NOMO-1 treated with DMSO at 0.1 percent for 48 hours (cell line): ENCODE results near the gene RSPH3.
"Not testable (repeated sequence)": the region's sequence is repeated elsewhere in the genome, so short reads cannot be mapped to it uniquely, and the experiment has no call there.

Source experiments
- DNase-seq: peaks from one replicate; lab custom pipeline; 2025; ENCODE audit not compliant: unreplicated experiment; lab: John Stamatoyannopoulos, UW

RSPH3 gene

DNA sequence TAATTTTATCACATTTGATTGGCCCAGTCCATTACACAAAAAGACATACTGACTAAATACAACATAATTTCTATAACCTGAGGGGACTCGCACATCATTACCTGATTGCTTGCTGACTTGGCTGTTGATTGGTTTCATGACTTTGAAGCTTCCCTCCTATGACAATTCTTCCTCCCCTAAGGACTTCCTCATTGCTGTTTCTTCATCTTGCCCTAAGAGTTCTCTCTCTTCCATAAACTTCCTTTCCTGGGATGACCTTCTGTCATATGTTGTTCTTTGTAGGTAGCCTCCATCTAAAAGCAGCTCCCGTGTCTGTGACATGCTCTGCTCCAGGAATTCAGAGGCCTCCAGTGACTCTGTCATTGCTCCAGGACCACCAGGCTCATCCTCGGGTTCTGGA lies 22.6 kb downstream of the RSPH3 start:
- DNase-seq = peak; percentile 8

DNA sequence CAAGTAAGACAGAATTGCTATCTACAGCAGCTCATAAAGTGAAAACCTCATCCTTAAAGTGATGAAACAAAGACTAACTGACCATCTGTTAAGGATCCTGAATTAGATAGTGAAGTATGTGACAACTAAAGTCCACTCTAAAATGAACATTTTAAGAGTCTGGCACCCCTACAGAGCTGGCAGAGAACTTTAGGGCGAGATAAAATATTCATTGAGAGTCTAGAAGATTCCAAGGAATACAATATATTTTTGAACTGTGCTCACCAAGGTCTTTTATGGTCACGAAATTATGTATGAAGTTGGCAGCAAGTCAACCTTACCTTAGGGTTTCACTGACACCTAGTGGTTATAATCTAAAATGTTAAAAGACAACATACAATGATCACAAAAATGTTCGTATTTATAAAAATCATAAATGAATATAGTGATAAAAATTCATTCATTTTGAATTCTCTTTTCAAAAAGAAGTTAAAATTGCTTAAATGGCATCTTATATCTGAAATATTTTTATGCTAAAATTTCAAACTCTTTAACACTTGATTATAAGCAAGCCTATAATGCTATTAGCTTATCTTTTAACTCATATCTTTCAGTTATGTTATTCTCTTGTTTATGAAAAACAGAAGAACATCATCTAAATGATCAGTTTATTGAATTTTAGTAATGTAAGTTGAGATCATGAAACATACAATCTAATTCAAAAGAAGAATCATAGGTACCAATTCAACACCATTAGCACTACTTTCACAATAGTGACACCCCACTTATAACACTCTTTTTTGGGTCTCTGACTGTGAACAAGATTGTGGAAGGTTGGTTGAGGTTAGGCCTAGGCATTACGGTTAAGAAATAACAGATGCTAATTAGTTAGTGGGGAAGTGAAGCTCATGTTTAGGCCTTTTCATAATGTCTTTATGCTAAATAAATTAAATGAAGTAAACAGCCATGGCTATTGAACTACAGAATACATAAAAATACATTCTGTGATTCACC lies 27.5 kb downstream of the RSPH3 start:
- peak; percentile 64 for DNase-seq

DNA sequence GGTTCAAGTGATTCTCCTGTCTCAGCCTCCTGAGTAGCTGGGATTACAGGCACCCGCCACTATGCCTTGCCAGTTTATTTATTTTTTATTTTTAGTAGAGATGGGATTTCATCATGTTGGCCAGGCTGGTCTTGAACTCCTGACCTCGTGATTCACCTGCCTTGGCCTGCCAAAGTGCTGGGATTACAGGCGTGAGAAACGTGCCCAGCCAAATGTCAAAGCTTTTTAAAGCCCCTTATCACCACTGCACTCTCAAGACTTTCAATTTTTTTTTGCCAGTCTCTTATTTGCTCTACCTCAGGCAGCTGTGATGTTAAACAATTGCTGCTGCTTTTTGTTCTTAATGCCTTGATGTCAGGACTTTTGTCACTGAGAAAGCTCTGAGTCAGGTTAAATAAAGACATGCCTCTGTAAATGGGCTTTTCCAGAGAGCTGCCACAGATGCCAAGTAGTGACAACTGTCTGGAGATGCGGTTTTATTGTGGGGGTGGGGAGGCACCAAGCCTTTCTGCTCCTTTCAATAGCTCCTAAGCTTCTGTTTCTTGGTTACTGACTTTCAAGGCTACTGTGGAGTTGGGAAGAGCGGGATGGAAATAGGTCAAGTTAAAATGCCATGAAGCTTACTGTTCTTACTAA lies 29.2 kb downstream of the RSPH3 start:
- no peak for DNase-seq

DNA sequence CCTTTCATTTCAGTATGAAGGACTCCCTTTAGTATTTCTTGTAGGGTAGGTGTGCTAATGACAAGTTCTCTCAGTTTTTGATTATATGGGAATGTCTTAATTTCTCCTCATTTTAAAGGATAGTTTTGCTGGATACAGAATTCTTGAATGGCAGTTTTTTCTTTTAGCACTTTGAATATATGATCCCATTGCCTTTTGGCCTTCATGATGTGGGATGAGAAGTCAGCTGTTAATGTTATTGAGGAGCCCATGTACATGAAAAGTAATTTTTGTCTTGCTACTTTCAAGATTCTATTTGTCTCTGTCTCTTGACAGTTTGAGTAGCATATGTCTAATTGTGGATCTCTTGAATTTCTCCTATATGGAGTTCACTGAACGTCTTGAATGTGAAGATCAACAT lies 30.9 kb downstream of the RSPH3 start:
- DNase-seq = no peak

DNA sequence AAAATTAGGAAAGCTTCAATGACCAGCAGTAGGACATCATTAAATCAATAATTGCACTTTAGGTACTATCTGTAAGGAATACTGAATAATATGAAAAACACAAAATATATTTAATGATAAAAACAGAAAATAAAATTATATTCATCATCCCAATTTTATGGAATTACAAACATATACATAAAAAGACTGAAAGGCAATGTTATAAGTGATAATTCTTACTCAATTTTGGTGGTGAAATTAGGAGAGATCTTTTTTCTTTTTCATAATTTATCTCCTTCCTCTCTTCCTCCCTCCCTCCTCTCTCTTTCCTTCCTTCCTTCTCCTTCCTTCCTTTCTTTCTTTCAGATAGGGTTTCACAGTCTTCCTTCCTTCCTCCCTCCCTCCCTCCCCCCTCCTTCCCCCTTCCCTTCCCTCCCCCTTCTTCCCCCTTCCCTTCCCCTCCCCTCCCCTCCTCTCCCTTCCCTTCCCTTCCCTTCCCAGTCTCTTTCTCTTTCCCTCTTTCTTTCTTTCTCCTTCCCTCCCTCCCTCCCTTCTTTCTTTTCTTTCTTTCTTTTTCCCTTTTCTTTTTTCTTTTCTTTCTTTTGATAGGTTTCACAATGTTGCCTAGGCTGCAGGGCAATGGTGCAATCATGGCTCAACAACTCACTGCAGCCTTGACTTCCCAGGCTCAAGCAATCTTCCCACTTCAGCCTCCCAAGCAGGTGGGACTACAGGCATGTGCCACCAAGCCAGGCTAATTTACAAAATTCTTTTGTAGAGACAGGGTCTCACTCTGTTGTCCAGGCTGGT lies 36.8 kb downstream of the RSPH3 start:
- no peak for DNase-seq

DNA sequence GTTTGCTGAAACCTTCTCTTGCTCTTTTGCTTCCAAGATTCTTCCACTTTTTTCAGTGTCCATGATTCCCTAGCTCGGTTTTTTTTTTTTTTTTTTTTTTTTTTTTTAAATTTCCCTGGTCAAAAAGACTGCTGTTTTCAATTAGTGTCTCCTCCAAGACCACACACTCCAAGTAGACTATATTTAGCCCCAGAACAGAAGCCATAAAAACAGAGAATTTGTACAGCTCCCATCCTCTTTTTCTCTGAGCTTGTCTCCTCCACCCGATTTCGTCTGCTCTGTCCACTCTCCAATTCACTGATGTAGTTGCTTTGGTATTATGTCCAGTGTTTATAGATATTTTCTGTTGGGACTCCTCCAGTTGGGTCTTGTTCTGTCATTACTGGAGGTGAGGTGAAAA lies 37.6 kb downstream of the RSPH3 start:
- DNase-seq = no peak

DNA sequence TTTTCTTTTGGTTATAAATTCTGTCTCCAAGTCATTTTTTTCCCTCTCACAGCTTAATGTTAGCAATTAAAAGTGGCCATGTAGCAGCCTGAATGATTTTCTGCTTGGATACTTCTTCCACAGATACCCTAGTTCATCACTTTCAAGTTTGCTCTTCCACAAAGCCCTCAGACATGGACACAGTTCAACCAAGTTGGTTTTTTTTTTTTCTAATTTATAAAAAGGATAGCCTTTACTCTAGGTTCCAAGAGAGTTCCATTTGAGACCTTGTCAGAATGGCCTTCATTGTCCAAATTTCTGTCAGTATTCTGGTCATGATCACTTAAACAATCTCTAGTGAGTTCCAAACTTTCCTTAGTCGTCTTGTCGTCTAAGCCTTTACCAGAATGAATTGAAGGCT lies 40.0 kb downstream of the RSPH3 start:
- no peak for DNase-seq

DNA sequence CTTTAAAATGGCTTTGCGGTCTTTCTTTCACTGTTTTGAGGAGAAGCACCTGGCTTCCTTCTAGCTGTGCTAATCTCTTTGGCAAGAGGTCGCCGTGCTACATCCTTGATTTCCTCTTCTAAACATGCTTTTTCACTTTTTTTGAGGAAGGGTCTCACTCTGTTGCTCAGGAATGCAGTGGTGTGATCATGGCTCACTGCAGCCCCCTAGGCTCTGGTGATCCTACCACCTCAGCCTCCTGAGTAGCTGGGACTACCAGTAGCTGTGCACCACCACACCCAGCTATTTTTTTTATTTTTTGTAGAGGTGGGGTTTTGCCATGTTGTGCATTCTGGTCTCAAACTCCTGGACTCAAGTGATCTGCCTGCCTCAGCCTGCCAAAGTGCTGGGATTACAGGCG lies 40.5 kb downstream of the RSPH3 start:
- no peak for DNase-seq

DNA sequence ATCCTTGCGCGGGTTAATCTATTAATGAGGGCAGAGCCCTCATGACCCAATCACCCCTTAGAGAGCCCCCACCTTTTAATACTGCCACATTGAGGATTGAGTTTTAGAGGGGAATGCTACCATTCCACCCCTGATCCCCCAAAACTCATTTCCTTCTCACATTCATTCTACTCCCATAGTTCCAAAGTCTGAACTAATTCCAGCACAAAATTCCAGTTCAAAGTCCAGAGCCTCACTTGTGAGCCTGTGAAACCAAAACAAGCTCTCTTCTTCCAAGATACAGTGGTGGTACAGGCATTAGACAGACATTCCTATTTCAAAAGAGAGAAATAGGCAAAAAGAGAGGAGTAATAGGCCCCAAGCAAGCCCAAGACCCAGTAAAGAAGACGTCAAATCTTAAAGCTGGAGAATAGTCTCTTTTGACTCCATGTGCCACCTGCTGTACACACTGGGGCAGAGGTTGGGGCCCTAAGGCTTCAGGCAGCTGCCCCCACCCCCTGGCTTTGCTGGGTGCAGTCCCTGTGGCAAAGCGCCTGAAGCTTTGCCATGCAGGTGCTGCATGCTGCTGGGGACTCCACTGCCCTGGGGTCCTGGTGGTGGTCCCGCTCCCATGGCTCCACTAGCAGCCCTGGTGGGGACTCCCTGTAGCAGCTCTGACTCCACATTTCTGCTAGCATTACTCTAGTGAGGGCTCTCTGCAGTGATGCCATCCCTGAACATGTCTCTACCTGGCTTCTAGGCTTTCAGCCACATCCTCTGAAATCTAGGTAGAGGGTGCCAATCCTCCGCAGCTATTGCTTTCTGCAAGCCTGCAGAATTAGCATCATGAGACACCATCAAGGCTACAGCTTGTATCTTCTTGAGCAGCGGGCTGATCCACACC lies 41.3 kb downstream of the RSPH3 start:
- no peak for DNase-seq

DNA sequence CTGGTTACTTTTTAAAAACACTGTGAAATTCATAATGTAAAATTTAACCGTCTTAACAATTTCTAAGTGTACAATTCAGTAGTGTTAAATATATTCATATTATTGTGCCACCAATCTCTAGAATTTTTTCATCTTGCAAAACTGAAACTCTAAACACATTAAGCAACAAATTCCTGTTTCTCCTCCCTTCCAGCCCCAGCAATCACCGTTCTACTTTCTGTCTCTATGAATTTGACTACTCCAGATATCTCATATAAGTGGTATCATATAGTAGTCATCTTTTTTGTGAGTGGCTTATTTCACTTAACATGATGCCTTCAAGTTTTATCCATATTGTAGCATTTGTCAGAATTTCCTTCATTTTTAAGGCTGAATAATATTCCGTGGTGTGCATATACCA lies 44.7 kb downstream of the RSPH3 start:
- DNase-seq = peak; percentile 67

DNA sequence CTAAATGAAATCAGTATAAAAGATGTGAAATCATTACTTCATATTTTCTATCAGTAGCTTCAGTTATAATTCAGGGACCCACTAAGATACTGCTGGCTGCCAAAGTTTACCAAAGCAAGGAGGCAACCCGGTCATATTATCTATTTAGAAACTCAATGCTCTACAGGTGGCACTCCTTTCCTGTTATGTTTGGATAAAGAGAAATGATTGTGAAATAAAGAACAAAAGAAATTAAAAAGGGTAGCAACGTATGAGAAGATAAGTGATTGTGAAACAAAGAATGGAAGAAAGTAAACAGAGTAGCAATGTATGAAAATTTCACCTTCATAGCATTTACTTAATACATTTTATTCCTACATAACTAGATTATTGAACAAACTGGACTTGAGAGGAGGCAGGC lies 45.2 kb downstream of the RSPH3 start:
- peak; percentile 26 for DNase-seq

DNA sequence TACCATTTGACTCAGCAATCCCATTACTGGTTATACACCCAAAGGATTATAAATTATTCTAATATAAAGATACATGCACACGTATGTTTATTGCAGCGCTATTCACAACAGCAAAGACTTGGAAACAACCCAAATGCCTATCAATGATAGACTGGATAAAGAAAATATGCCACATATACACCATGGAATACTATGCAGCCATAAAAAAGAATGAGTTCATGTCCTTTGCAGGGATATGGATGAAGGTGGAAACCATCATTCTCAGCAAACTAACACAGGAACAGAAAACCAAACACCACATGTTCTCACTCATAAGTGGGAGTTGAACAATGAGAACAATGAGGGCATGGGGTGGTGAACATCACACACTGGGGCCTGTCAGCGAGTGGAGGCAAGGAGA lies 48.0 kb downstream of the RSPH3 start:
- not testable (repeated sequence) for DNase-seq

DNA sequence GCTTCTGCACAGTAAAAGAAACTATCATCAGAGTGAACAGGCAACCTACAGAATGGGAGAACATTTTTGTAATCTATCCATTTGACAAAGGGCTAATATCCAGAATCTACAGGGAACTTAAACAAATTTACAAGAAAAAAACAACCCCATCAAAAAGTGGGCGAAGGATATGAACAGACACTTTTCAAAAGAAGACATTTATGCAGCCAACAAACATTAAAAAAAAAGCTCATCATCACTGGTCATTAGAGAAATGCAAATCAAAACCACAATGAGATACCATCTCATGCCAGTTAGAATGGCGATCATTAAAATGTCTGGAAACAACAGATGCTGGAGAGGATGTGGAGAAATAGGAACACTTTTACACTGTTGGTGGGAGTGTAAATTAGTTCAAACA lies 48.4 kb downstream of the RSPH3 start:
- not testable (repeated sequence) for DNase-seq

DNA sequence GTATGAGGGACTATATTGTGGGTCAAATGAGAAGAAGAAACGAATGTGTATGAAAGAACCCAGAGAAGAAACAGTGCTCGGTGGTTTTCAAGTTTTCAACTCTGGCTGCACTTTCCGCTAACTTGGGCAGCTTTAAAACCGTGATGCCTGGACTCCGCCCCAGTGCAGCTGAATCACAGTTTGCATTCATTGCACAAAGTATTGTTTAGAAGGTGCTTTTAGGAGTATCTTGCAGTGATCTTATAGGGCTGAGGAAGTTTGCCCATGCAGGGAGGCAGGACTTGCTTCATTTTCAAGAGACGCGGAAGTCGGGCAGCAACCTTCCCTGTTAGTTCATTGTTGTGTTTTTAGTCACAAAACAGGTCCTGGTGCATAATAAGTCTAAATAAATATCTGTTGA lies 52.7 kb downstream of the RSPH3 start:
- no peak for DNase-seq

DNA sequence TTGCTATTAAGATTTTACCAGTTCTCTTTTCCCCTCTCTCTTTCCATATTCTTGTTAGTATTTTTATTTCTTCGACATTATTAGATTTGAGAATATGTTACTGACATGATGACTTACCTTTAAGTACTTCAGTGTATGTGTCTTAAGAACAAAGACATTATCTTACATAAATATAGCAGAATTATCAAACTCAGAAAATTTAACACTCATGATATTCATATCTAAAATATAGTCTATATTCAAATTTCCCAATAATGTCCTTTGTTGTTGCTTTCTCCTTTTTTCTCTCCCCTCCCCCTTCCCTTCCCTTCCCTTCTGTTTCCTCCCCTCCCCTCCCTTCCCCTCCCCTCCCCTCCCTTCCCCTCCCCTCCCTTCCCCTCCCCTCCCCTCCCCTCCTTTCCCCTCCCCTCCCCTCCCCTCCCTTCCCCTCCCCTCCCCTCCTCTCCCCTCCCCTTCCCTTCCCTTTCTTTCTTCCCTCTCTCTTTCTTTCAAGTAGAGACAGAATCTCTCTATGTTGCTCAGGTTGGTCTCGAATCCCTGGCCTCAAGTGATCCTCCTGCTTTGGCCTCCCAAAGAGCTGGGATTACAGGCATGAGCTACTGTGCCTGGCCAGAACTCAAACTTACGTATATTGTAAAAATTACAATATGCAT lies 56.5 kb downstream of the RSPH3 start:
- DNase-seq = no peak

DNA sequence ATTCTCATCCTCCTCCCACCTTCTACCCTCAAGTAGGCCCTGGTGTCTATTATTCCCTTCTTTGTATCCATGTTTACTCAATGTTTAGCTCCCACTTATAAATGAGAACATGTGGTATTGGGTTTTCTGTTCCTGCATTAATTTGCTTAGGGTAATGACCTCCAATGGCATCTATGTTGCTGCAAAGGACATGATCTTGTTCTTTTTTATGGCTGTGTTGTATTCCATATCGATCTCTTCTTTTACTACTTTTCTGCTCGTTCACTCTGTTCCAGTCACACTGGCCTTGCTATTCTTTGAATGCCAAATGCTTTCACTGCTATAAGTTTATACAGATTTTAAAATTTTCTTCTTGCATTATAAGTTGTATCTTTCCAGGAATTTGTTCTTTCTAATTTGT lies 57.7 kb downstream of the RSPH3 start:
- no peak for DNase-seq

DNA sequence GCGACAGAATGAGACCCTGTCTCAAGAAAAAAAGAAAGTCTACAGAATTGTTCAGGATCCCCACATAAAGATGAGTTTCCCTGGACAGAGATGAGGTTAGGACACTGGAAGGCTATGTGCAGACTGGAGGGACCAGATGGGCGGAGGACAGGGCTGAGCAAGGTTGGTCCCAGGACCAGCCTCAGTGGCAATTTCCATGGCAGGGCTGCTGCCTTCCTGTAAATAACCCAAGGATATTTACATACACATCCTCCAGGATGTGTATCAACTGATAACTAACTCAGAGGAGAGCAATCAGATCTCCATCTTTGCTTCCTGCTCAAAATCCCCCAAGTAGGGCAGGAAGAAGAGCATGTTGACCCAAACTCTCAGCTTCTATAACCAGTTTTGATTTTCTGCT lies 58.8 kb downstream of the RSPH3 start:
- DNase-seq = no peak

DNA sequence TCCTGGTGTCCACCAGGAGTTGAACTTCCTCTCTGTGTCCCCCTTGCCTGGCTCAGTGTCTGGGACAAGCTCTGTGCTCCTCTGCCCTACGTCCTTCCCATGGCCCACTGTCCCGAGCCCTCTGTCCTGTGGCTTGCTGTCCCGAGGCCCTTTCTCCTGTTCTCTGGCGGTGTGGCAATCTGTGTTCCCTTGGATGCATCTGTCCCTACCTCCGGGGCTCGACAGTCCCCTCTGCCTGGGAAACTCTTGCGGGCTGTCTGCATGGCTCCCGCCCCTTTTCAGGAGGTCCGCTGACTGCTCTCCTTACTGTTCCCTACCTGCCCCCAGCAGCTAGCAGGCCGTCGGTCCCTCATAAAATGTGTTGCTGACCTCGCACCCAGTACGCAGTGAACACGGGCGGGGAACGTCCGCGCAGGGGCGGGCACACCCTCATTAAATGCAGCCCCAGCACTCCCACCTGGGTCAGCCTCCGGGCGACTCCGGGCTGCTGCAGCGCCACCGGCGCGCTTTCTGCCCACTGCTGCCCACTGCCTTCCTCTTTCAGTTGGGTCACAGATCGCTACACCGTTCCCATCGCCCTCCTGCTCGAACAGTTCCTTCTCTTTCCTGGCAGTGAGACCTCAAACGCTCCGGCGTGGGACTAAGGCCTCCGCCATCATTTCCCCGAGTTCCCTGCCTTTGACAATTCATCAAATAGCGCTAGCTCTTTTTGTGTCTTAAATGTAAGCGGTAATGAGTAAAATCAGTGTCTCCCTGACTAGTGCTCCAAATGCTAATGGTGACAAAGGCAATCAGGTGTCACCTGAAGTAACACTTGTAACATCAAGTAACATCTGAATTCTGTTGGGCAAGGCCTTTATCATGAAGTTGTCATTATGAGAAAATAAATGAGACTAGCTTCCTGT lies 60.5 kb downstream of the RSPH3 start:
- DNase-seq = peak; percentile 32

DNA sequence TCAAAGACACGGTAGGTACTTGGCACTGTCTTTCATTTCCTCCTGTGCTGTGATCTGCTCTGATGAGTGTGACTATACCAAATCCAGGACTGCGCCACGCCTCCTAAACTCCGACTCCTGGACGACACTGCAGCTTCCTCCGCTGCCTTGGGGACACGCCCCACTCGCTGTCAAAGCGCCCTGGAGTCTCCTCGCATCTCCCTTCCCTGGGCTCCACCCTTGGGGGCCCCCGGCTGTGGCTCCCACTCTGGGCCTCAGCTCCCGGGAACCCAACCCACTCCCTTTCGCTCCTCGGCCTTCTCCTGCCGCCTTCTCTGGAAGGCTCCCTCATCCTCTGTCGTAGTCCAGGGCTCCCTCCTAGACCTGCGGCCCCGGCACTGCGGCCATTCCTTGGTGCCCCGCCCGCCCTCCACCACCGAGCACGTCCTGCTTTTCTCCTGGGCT lies 61.2 kb downstream of the RSPH3 start:
- DNase-seq = peak; percentile 73
